ENCODE results near the gene CARHSP1. TPM values are rescaled to one million over a fixed set of nuclear protein-coding genes. Genes with fewer than 3 reads are reported as not detected.

The CARHSP1 gene
- total and polyA plus RNA-seq, 12 donors: 87.6 to 314 (median 194) TPM

- H3K27ac ChIP-seq: no peak overlapping the region
- peaks cover 0 to 98% of the 10 kb centered on the region in 2 donors for H3K36me3 ChIP-seq (replicated peaks in 1 of 2)
- no peaks in the 10 kb centered on the region for H3K4me1 ChIP-seq (replicated peaks in 1 of 2)
- H3K9me3 ChIP-seq (replicated peaks in 1 of 3): no peaks in the 10 kb centered on the region
- 77 to 84% (median 81%) methylated on average over 5 of the region's 5 CpGs for WGBS, 4 donors
- H3K27me3 ChIP-seq: no peaks in the 10 kb centered on the region
- no peak overlapping the region for H3K4me3 ChIP-seq
- intact Hi-C loops (cut with DNase I): loop anchor here in 1 of 2 donors (5.0 kb wide), 1 partner anchor 107 kb away; no protein-coding TSS in a partner anchor
- no peak for DNase-seq
- TF ChIP-seq CTCF (IDR thresholded peaks at IDR 0.05) (no peak), POLR2A (IDR thresholded peaks at IDR 0.05) (no peak)
These were observed 31.5 kb upstream of the CARHSP1 start for GRCh38 chr16:8900343-8900742.

GRCh38 chr16:8899709-8900317, 31.0 kb upstream of the CARHSP1 start:
- H3K9me3 ChIP-seq (replicated peaks in 1 of 3): no peaks in the 10 kb centered on the region
- no peak overlapping the region for H3K4me3 ChIP-seq
- H3K27me3 ChIP-seq: no peaks in the 10 kb centered on the region
- DNase-seq: no peak
- TF ChIP-seq CTCF (IDR thresholded peaks at IDR 0.05) (no peak), POLR2A (IDR thresholded peaks at IDR 0.05) (no peak)
- intact Hi-C loops (cut with DNase I): loop anchor here (5.0 to 10.0 kb wide), 2 partner anchors 105 to 107 kb away; no protein-coding TSS in a partner anchor
- H3K36me3 ChIP-seq (replicated peaks in 1 of 2): peaks cover 0 to 99% of the 10 kb centered on the region in 2 donors
- 82 to 87% (median 84%) methylated on average over 9 of the region's 9 CpGs for WGBS, 4 donors
- H3K27ac ChIP-seq: no peak overlapping the region
- no peaks in the 10 kb centered on the region for H3K4me1 ChIP-seq (replicated peaks in 1 of 2)

GRCh38 chr16:8898660-8899318, 30.0 kb upstream of the CARHSP1 start:
- WGBS, 4 donors: 87 to 94% (median 91%) methylated on average over 3 of the region's 3 CpGs
- Histone ChIP-seq H3K9me3 (replicated peaks in 1 of 3) (no peaks in the 10 kb centered on the region), H3K27me3 (no peaks in the 10 kb centered on the region), H3K4me3 (no peak overlapping the region), H3K36me3 (replicated peaks in 1 of 2) (peaks cover 0 to 99% of the 10 kb centered on the region in 2 donors), H3K27ac (no peak overlapping the region), H3K4me1 (replicated peaks in 1 of 2) (no peaks in the 10 kb centered on the region)
- no peak for DNase-seq
- no peak for TF ChIP-seq CTCF (IDR thresholded peaks at IDR 0.05)
- TF ChIP-seq POLR2A (IDR thresholded peaks at IDR 0.05): no peak
- intact Hi-C loops (cut with DNase I): loop anchor here in 1 of 2 donors (10.0 kb wide), 1 partner anchor 106 kb away; no protein-coding TSS in a partner anchor

GRCh38 chr16:8894736-8895334, 26.0 kb upstream of the CARHSP1 start:
- DNase-seq: no peak
- TF ChIP-seq POLR2A (IDR thresholded peaks at IDR 0.05) (no peak), CTCF (IDR thresholded peaks at IDR 0.05) (no peak)
- peaks cover 0 to 84% of the 10 kb centered on the region in 2 donors for H3K36me3 ChIP-seq (replicated peaks in 1 of 2)

More at GRCh38 chr16:8894736-8895334, 26.0 kb upstream of the CARHSP1 start:
- intact Hi-C loops (cut with DNase I): loop anchor here in 1 of 2 donors (10.0 kb wide), 1 partner anchor 110 kb away; no protein-coding TSS in a partner anchor
- WGBS, 4 donors: 94 to 98% (median 95%) methylated on average over 20 to 21 of the region's 21 CpGs
- no peak overlapping the region for H3K27ac ChIP-seq
- H3K27me3 ChIP-seq: no peaks in the 10 kb centered on the region
- no peak overlapping the region for H3K4me3 ChIP-seq
- peaks cover 0 to 18% of the 10 kb centered on the region in 2 donors for H3K4me1 ChIP-seq (replicated peaks in 1 of 2)
- H3K9me3 ChIP-seq (replicated peaks in 1 of 3): no peaks in the 10 kb centered on the region
